SU-DHL-6 (cell line): ENCODE results near the gene OR2A12.

Experiments used
- H2AFZ ChIP-seq: fragments of 200-600 bp; sonication (generic); 2 replicates; pipeline ENCODE4 v1.6.1; 2014; ENCODE audit warnings: low read depth, mild to moderate bottlenecking, moderate library complexity, mixed read lengths, antibody characterized with exemption, low read length; ENCODE audit not compliant: severe bottlenecking
- H3F3A ChIP-seq: fragments of 200-600 bp; shearing (Covaris generic); 2 replicates; pipeline ENCODE4 v1.6.0; 2016; ENCODE audit warnings: antibody characterized with exemption, mild to moderate bottlenecking; ENCODE audit not compliant: insufficient read depth
- H3K27ac ChIP-seq: fragments of 200-600 bp; sonication (generic); 2 replicates; pipeline ENCODE4 v1.5.1; 2016; ENCODE audit warnings: low read depth, mild to moderate bottlenecking, low read length, moderate library complexity, mixed read lengths
- H3K27me3 ChIP-seq: fragments of 200-600 bp; sonication (generic), shearing (Covaris generic); 2 replicates; pipeline ENCODE4 v1.6.0; 2014; ENCODE audit warnings: mild to moderate bottlenecking, low read length
- H3K36me3 ChIP-seq: fragments of 200-600 bp; sonication (generic); 2 replicates; pipeline ENCODE4 v1.6.1; 2014; ENCODE audit warnings: mild to moderate bottlenecking, low read length, mixed read lengths
- H3K4me2 ChIP-seq: fragments of 300-600, 200-600 bp; shearing (Covaris generic), sonication (generic); 2 replicates; pipeline ENCODE4 v1.6.0; 2014; ENCODE audit warnings: low read length, low read depth, mild to moderate bottlenecking; ENCODE audit not compliant: poor library complexity, severe bottlenecking
- H3K4me3 ChIP-seq: fragments of 200-600 bp; sonication (generic); 2 replicates; pipeline ENCODE4 v1.5.1; 2014; ENCODE audit warnings: antibody characterized with exemption, low read length, mild to moderate bottlenecking, mixed read lengths; ENCODE audit not compliant: insufficient read depth, poor library complexity, severe bottlenecking
- H3K79me2 ChIP-seq: fragments of 200-600 bp; sonication (generic); 2 replicates; pipeline ENCODE4 v1.6.1; 2014; ENCODE audit warnings: mild to moderate bottlenecking, low read length, moderate library complexity; ENCODE audit not compliant: insufficient read depth
- H3K9ac ChIP-seq: fragments of 200-600 bp; sonication (generic); 2 replicates; pipeline ENCODE4 v1.7.0; 2014; ENCODE audit warnings: mild to moderate bottlenecking, low read length
- H3K9me2 ChIP-seq: fragments of 200-600 bp; sonication (generic); replicated peaks from 2 replicates; pipeline ENCODE4 v1.6.1; 2014; ENCODE audit warnings: low read length; ENCODE audit not compliant: insufficient read depth
- H3K9me3 ChIP-seq: fragments of 200-600 bp; sonication (generic); 2 replicates; pipeline ENCODE4 v1.6.1; 2014; ENCODE audit warnings: low read length, mixed read lengths; ENCODE audit not compliant: insufficient read depth
- H4K20me1 ChIP-seq: fragments of 200-600 bp; sonication (generic); 2 replicates; pipeline ENCODE4 v1.6.1; 2014; ENCODE audit warnings: low read depth, mild to moderate bottlenecking, antibody characterized with exemption, low read length, moderate library complexity, mixed read lengths
- CTCF ChIP-seq: fragments of 200-600 bp; sonication (generic); IDR thresholded peaks from one replicate; pipeline ENCODE4 v1.5.1; 2017; ENCODE audit warnings: antibody characterized with exemption, mild to moderate bottlenecking, low read length, moderate library complexity; ENCODE audit not compliant: insufficient read depth, poor library complexity, severe bottlenecking
- EZH2phosphoT487 ChIP-seq: fragments of 200-600 bp; sonication (generic), shearing (Covaris generic); conservative IDR thresholded peaks from 2 replicates; pipeline ENCODE4 v1.6.1; 2018; ENCODE audit warnings: mild to moderate bottlenecking, antibody characterized with exemption, low read length, moderate library complexity, mixed read lengths

The OR2A12 gene

DNA sequence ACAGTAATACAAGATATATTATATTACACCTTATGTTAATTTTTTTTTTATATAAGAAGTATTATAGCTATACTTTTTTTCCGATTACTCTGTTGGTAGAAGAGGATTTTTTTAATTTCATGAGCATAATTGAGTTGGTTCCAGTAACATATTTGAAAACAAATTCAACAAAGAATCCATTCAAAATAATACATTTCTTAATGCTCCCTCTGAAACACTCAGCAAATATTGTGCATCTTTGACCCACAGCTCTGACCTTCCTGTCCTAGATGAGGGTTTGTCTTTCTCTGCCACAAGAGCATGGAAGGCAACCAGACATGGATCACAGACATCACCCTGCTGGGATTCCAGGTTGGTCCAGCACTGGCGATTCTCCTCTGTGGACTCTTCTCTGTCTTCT is 23.2 kb downstream of the OR2A12 start, which contains the start of gene OR2A2:
TSS of gene OR2A2 (plus strand) at position 301 of the 400 bp plus-strand sequence. CDS start at position 301, 0 bp downstream.
- no peak within 1 kb of the TSS for H2AFZ ChIP-seq
- H3K4me2 ChIP-seq, result no peak within 1 kb of the TSS
- H3F3A ChIP-seq, result no peaks in the 10 kb centered on the region
- no peaks in the 10 kb centered on the region for H3K79me2 ChIP-seq
- H3K27me3 ChIP-seq, result no peaks in the 10 kb centered on the region
- no peaks in the 10 kb centered on the region for H3K36me3 ChIP-seq
- no peak within 1 kb of the TSS for H3K9ac ChIP-seq
- TF ChIP-seq EZH2phosphoT487 (no peak), CTCF (no peak)
- no peak within 1 kb of the TSS for H3K27ac ChIP-seq
- no peaks in the 10 kb centered on the region for H3K9me2 ChIP-seq
- H4K20me1 ChIP-seq, result no peaks in the 10 kb centered on the region
- no peaks in the 10 kb centered on the region for H3K9me3 ChIP-seq
- no peak within 1 kb of the TSS for H3K4me3 ChIP-seq

GRCh38 chr7:144110272-144110671 is 24.2 kb downstream of the OR2A12 start:
- no peak overlapping the region for H3K4me3 ChIP-seq
- no peaks in the 10 kb centered on the region for H4K20me1 ChIP-seq
- H3K9me3 ChIP-seq, result no peaks in the 10 kb centered on the region
- H3K9ac ChIP-seq, result no peak overlapping the region
- H3K4me2 ChIP-seq, result no peak overlapping the region
- H3K27ac ChIP-seq, result no peak overlapping the region
- H3K79me2 ChIP-seq, result no peaks in the 10 kb centered on the region
- H3F3A ChIP-seq, result no peaks in the 10 kb centered on the region
- no peaks in the 10 kb centered on the region for H3K27me3 ChIP-seq
- TF ChIP-seq CTCF (no peak), EZH2phosphoT487 (no peak)
- no peak overlapping the region for H2AFZ ChIP-seq
- H3K36me3 ChIP-seq, result no peaks in the 10 kb centered on the region
- H3K9me2 ChIP-seq, result no peaks in the 10 kb centered on the region

GRCh38 chr7:144113651-144114050 is 27.6 kb downstream of the OR2A12 start:
- Histone ChIP-seq H3K9me2 (no peaks in the 10 kb centered on the region), H3K4me2 (no peak overlapping the region), H2AFZ (no peak overlapping the region), H3F3A (no peaks in the 10 kb centered on the region), H3K9me3 (no peaks in the 10 kb centered on the region), H4K20me1 (no peaks in the 10 kb centered on the region), H3K79me2 (no peaks in the 10 kb centered on the region), H3K4me3 (no peak overlapping the region), H3K9ac (no peak overlapping the region), H3K36me3 (no peaks in the 10 kb centered on the region), H3K27me3 (no peaks in the 10 kb centered on the region), H3K27ac (no peak overlapping the region)
- TF ChIP-seq EZH2phosphoT487, result no peak

- Histone ChIP-seq H2AFZ (no peak overlapping the region), H3K36me3 (no peaks in the 10 kb centered on the region), H3K27me3 (no peaks in the 10 kb centered on the region), H3K4me2 (no peak overlapping the region), H3K9me2 (no peaks in the 10 kb centered on the region), H3K9me3 (no peaks in the 10 kb centered on the region), H3K9ac (no peak overlapping the region), H3F3A (no peaks in the 10 kb centered on the region), H3K79me2 (no peaks in the 10 kb centered on the region), H4K20me1 (no peaks in the 10 kb centered on the region), H3K4me3 (no peak overlapping the region), H3K27ac (no peak overlapping the region)
- no peak for TF ChIP-seq EZH2phosphoT487
- TF ChIP-seq CTCF, result no peak
Measured at GRCh38 chr7:144118341-144118740, 32.3 kb downstream of the OR2A12 start.
